Kidney glomerular epithelial cell (primary cell): Measurements from ENCODE around the gene TMEM187.
A peak's percentile ranks its signal among the peaks of the same experiment; 100 is the strongest.

Source experiments
- DNase-seq: peaks from one replicate; lab custom pipeline; 2025; lab: John Stamatoyannopoulos, UW

TMEM187 gene

DNA sequence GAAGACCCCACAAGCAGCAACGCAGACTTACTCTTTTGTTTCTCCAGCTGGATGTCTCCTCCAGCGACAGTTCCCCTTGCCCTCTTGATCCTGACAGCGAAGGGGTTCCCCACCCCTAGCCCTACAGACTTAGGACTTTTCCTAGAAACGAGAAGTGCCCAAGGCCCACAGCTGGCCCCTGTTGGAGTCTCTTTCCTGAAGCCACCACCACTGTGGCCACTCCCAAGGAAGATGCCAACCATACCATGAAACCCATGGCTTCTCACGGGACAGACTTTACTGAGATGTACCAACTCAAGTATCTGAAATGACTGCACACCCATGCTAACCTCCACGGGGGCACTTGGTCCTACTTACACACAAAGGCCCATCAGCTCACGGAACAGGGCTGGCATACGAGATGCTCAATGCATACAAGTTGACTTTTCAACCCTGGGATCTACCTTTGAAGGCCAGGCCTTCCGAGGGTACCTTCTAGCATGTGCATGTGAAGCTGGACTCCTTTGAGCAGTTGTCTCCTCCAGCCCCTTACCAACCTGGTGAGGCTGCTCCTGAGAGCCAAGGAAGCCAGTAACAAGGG lies 48.1 kb downstream of the TMEM187 start:
- no peak for DNase-seq

DNA sequence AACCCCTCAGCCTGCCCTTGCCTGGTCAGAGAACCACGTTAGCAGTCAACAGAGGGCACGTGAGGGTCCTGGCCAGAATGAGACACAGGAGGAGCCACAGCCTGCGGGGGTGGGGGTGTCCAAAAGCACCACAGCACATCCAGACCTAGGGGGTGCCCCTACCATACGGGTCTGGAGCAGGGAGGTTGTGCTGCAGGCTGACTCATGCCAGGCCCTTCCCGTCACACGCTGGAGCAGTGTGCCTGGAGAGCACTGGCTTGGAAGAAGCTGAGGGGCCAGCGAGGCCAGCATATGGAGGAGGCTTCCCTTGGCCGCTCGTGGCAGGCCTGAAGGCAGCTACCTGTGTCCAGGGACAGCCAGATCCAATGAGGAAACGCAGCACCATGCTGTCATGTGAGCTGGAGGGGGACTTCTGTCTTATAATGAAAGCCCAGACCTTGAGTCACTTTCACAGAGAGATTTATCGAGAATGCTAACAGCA lies 48.6 kb downstream of the TMEM187 start:
- no peak for DNase-seq

DNA sequence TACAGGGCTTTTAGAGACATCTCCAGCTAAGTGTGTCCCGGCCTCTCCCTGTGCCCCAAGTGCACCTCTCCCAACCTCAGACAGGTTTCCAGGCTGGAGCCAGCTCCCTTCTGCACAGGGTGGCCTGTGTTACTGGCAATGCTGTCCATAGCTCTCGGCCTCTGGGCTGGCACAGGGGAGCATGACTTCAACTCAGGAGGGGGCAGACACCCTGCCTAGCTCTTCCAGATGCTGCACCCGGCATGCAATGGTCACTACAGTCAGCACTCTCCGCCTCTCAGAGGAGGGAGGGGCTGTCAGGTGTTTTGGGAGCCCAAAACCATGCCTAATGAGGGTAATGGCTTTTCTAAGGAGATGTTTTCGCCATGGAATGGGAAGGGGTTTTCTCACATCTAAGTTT lies 49.6 kb downstream of the TMEM187 start:
- no peak for DNase-seq

DNA sequence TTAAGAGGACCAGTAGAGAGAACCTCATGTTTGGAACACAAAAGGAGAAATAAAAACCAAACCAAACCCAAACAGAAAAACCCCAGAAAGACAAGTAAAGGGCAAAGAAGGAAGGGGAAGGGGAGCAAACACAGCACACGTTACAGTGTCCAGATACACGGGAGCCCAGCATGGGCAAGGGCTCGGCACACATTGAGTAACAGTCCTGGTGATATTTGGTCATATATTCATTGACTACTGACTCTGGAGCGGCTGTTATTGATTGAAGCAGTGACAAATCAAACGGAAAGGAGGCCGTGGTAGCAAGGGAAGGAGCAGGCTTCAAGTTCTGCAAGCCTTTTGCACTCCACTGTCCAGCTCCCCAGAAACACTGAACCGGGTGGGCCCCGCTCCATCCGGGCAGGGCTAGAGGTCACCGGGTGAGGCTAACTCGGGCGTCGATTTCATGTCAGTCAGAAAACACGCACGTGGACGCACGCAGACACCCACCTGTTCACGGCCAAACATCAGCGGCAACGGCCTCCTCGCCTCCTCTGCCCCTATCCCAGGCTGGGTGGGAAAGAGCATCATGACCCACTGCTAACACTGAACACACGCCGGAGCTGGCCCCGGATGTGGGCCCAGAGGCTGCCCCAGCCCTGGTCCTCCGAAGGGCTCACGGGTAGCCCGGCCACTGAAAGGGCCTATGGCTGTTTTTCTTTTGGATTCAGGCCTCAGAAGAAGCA lies 50.9 kb downstream of the TMEM187 start:
- no peak for DNase-seq

DNA sequence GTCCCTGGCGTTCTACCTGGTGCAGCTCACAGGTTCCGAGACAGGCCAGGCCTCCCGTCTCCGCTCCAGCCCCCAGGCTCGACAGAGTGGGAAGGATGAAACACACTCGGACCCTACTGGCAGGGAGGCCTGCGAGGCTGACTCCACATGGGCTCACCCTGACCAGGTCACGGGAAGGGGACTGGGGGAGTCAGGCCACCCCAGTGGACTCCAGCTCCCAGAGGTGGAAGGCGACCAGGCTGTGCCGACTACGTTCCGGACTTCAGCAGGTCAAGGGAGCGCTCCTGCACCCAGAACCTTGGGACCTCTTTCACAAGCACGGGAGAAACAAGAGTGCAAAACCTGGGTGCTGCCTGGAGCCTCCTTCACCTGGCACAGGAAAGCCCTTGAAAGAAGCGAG lies 51.7 kb downstream of the TMEM187 start:
- DNase-seq: no peak

DNA sequence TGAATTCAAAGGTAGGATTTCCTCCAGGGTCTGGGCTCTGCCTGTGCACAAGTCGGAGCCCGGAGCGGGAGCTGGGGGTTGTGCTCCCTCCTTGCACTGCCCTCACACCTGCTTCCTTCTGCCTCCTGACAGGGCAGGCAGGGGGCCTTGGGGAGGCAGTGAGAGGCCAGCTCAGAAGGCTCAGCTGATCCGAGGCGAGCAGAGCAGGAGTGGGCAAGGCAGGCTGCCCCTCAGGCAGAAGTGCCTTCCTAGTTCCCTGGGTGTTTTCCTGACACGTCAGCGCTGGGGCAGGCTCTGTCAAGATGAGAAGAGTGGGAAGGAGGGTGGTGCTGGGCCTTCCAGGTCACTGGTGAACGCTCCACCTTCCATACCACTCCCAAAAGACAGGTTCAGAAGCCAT lies 52.7 kb downstream of the TMEM187 start:
- DNase-seq: no peak

DNA sequence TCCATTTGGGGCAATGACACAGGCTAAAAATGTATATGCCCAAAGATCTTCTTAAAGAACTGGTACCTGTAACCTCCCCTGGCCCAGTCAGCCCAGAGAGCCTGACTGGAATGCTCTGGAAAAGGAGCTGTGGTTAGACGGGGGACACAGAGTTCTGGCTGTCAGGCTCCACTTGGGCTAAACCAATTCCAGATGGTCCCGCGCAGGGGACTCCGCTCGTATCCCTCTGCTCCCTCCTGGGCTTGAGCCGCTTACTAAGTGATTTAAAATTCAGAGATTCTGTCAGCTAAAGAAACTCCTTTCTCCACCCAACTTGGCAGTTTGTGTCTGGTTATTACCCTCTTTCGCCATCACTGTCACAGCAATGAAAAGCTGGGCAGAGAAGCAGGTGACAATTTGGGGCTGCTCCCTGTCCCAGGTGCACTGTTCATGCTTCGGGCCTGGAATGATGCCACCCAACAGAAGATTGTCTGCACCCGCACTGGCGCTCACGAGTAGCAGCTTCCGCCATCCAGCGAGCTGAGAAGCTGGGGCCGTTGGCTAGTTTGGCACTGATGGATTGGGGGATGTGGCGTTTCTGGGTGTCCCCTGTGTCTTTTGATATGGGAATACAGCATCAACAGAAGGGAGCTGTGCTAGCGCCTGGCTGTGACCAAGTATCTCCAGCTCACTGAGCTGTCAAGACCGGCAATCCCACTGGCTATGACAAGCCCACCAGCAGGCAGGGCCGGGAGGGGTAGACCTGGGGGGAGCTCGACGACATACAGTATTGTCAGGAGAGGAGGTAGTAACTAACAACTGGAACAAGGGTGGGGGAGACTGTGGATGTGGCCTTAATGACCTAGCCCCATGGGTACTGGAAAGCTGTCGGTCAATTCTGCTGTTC lies 53.8 kb downstream of the TMEM187 start:
- DNase-seq: no peak

DNA sequence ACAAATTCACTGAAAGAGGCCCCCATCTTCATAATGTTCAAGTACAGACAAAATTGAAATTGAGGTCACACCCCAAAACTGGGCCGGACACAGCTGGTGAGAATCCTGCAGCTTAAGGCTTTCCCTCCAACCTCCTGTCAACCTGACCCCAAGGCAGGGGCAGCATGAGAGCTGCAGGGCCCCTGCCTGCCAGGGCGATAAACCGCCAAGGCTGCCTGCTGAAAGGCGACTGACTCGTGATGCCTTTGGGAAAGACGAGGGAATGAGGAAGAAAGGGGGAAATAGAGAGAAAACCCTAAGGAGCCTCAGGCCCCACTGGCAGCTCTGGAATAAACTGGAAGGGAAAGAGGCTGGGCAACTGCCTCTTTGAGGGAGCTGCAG lies 54.5 kb downstream of the TMEM187 start:
- no peak for DNase-seq

DNA sequence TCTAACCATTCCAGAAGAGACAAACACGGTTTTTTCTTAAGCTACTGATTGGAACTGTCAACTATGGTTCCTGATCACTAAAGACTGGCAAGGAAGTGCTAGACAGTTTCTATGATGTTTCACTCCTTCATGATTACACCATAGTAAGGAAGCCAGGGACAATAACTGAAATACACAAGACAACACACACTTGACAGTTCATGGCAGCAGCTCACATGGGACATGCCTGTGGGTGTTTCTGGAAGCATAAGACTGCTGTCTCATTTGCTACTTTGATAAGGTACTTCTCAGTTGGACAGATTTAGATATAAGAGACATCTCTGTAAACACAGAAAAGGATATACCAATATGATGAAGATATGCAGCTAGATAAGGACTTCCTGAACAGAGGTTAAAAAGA lies 55.4 kb downstream of the TMEM187 start:
- no peak for DNase-seq

DNA sequence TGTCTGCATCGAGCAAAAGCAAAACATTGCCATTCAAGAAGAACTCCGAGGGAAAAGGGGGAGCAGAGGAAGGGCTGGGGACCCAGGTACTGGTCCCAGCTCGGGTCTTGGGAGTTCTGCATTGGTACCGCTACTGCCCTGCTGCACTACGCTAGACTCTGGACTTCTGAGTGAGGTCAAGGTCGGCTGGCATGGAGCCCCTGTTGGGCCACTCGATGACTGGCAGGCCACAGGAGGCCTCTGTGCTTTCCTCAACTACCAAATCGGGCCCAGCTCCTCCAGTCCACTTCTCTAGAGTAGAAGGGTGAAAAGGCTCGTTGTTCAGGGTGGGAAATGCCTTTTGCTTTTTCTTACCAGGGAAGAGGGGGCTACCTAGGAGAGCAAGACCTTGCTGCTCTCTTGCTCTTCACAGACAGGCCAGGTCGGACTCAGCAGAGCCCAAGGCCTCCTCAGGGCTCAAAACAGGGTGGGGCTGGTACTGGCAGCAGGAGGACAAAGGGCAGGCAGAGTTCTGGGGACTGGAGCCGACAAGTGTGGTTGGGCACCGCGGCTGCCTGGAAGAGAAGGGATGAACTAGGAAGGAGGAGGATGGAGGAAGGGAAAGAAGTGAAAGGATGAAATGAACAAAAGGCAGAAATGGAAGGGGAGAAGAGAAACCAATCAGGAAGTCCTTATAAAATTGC lies 56.1 kb downstream of the TMEM187 start:
- no peak for DNase-seq

DNA sequence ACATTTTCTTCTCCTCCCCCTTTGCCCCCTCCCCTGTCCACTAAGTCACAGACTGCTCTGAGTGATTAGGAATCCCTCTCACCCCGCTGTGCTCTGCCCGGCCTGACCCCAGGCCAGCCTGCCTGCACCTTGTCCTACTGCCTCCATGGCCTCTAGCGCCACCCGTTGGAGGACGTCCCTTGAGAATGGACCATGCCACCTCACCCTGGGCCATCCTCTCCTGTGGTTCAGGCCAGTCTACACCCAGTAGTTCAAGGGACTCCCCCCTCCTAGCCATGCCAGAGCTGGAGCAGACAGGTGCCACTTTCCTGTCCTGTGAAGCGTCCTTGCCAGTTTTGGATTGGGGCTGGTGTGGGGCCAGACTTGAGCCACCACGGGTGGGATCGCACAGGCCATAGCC lies 56.9 kb downstream of the TMEM187 start:
- DNase-seq: no peak

DNA sequence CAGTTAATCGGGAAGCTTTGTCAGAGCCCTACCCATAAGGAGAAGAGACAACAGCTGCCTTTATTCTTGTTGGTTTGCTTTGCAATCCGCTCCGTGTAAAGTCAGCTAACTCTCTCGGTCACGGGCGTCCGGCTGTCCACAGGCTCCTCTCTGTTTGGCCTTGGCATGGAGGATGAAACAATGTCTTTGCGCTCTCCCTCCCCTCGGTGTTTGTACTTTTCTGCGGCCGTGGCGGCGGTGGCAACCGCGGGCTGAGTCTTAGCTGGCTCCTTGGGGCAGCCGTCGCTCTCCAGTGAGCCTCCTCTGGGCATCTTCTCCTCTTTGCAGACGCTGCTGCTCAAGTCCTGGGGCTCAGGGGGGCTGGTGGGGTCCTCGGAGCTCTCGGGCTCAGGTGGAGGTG lies 57.7 kb downstream of the TMEM187 start:
- no peak for DNase-seq

DNA sequence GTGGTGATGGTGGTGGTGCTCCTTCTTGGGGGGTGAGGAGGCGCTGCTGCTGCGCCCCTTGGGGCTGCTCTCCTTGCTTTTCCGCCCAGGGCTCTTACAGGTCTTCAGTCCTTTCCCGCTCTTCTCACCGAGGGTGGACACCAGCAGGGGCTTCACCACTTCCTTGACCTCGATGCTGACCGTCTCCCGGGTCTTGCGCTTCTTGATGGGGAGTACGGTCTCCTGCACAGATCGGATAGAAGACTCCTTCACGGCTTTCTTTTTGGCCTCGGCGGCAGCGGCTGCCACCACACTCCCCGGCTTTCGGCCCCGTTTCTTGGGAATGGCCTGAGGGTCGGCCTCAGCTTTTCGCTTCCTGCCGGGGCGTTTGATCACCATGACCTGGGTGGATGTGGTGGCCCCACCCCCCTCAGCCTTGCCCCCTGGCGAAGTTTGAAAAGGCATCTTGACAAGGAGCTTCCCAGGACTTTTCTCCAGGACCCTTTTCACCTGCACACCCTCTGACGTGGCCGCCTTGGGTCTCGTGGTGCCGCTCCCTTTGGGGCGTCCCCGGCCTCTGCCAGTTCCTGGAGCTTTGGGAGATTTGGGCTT lies 58.3 kb downstream of the TMEM187 start:
- no peak for DNase-seq

DNA sequence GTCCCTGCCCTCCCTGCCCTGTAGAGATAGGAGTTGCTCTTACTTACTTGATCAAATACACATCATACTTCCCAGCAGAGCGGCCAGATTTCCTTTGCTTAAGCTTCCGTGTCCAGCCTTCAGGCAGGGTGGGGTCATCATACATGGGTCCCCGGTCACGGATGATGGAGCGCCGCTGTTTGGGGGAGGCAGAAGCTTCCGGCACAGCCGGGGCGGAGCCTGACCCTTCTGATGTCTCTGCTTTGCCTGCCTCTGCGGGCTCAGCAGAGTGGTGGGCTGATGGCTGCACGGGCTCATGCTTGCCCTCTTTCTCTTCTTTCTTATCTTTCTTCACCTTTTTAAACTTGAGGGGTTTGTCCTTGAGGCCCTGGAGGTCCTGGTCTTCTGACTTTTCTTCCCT lies 59.6 kb downstream of the TMEM187 start:
- DNase-seq: peak; percentile 29

DNA sequence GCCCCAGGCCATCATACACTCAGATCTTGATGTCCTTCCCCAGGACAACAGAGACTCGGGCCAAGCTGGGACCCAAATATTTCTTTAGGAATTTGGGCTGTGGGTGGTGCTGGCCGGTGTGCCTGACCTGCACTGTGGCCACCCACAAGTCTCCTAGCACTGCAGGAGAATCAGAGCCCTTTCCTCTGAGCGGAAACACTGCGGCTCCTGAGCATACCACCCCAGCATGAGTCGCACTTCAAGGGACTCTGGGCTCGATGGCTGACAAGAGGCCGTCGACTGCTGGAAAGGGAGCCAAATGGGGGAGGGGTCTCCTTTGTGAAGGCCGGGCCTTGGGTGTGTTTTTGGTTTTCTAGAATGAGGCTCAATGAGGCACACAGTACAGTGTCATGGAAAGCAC lies 60.1 kb downstream of the TMEM187 start:
- DNase-seq: no peak
